ENCODE results near the gene JPH3.

GRCh38 chr16:87601401-87601981 is 817 bp upstream of the JPH3 start:
- TF ChIP-seq CTCF (IDR thresholded peaks at IDR 0.05 in 8 of 11, conservative IDR thresholded peaks at IDR 0.05 in 3 of 11): no peak
- TF ChIP-seq POLR2AphosphoS5 (IDR thresholded peaks at IDR 0.05): no peak
